ENCODE measurements around the gene USP28. TPM values are rescaled to one million over a fixed set of nuclear protein-coding genes. Genes with fewer than 3 reads are reported as not detected.
"Not testable (repeated sequence)": the region's sequence is repeated elsewhere in the genome, so short reads cannot be mapped to it uniquely, and the experiment has no call there.

The USP28 gene, protein sequence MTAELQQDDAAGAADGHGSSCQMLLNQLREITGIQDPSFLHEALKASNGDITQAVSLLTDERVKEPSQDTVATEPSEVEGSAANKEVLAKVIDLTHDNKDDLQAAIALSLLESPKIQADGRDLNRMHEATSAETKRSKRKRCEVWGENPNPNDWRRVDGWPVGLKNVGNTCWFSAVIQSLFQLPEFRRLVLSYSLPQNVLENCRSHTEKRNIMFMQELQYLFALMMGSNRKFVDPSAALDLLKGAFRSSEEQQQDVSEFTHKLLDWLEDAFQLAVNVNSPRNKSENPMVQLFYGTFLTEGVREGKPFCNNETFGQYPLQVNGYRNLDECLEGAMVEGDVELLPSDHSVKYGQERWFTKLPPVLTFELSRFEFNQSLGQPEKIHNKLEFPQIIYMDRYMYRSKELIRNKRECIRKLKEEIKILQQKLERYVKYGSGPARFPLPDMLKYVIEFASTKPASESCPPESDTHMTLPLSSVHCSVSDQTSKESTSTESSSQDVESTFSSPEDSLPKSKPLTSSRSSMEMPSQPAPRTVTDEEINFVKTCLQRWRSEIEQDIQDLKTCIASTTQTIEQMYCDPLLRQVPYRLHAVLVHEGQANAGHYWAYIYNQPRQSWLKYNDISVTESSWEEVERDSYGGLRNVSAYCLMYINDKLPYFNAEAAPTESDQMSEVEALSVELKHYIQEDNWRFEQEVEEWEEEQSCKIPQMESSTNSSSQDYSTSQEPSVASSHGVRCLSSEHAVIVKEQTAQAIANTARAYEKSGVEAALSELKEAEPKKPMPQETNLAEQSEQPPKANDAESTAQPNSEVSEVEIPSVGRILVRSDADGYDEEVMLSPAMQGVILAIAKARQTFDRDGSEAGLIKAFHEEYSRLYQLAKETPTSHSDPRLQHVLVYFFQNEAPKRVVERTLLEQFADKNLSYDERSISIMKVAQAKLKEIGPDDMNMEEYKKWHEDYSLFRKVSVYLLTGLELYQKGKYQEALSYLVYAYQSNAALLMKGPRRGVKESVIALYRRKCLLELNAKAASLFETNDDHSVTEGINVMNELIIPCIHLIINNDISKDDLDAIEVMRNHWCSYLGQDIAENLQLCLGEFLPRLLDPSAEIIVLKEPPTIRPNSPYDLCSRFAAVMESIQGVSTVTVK
- total RNA-seq (2014; rRNA removed; shearing (Covaris generic)) = 43.2 and 49.9 TPM in 2 replicates

DNA sequence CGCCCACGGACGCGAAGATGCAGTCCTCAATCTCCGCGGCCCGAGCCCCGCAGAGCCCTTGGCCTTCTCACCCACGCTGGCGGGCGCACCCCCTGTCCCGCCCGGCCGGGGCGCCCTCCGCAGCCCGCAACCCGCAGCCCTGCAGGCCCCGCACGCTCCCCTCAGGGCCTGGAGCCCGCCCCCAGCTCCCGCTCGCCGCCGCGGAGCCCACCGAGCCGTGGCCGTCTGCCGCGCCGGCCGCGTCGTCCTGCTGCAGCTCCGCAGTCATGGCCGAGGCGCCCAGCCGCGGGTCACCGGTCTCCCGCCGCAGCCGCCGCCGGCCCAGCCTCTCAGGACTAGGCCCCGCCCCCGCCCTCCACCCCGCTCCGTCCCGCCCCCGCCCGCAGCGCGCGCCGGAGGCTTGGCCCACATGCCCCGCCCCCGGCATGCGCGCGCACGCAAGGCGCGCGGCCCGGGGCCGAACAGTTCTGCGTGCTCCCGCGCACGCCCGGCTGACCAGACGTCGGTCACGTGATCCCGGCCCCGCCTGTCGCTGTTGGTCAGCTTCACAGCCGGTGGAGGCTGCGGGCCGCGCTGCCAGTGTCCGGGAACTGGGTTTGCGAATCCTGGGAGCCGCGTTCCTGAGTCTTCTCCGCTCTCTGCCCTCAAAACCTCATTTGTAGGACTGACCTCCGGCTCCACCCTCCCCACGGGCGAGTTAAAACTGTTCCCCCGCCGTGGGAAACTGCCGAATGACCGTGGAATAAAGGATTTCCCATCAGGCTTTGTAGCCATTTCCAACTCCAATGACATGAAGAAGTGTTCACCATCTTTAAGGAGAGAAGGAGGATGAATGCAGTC, at the start of gene USP28:
Gene USP28 (minus strand): TSS at position 339 of the 840 bp plus-strand sequence. CDS start 71 bp downstream, at position 268.
- Histone ChIP-seq H3K9me3 (replicated peaks) (no peaks in the 10 kb centered on the region), H3K4me3 (peak within 1 kb of the TSS; percentile 70), H3K27me3 (no peaks in the 10 kb centered on the region), H3K36me3 (no peaks in the 10 kb centered on the region), H3K4me1 (peaks cover 5% of the 10 kb centered on the region), H3K27ac (peak within 1 kb of the TSS; percentile 95)
- peak; percentile 93 to 94 for DNase-seq

DNA sequence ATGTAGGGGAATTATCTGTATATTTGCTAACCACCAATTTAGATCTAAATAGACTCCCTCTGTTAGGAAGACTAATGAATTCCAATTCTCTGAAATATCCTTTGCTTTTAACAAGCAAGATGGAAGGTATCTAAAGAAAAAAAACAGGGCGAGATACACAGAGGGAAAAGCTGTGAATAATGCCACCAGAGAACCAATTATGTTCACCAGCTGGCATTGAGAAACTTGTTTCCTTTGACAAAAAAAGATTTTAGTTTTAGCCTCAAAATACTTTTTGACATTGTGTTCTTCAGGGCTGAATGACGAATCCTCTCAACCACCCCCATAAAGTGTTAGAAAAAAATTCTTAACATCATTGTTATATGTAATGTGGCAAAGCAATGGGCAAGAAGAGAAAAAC, 48.2 kb upstream of the USP28 start:
- no peak overlapping the region for H3K4me3 ChIP-seq
- H3K27ac ChIP-seq = no peak overlapping the region

DNA sequence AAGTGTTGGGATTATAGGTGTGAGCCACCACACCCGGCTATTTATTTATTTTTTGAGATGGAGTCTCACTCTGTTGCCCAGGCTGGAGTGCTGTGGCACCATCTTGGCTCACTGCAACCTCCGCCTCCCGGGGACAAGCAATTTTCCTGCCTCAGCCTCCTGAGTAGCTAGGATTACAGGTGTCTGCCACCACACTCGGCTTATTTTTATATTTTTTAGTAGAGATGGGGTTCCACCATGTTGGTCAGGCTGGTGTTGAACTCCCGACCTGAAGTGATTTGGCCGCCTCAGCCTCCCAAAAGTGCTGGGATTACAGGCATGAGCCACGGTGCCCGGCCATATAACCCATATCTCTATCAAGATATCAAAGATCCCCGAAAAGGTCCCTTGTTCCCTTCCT, 36.1 kb upstream of the USP28 start:
- H3K9me3 ChIP-seq (replicated peaks); H3K27ac ChIP-seq; H3K4me1 ChIP-seq; H3K36me3 ChIP-seq; H3K4me3 ChIP-seq; H3K27me3 ChIP-seq; DNase-seq: not testable (repeated sequence)

More for the DNA sequence above, 48.2 kb upstream of the USP28 start:
- Histone ChIP-seq H3K9me3 (replicated peaks) (no peaks in the 10 kb centered on the region), H3K27me3 (no peaks in the 10 kb centered on the region), H3K4me1 (no peaks in the 10 kb centered on the region), H3K36me3 (no peaks in the 10 kb centered on the region)
- no peak for DNase-seq

DNA sequence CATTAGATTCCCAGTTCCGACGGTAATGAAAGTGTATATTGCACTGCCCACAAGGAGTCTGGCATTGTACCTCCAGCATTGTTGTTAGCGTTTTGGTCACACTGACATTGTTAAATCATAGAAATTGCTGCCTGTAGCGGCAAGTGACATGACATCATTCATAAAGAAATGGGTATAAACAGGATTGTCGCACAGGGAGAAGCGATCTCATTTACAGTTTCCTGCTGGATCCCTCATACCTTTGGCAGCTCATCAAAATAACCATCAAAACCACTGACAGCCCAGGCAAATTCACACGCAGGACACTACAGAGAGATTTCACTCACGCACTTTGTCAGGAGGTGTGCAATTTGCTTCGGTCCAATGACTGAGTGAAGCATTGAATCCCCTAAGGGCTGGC, 32.7 kb upstream of the USP28 start:
- Histone ChIP-seq H3K27ac (no peak overlapping the region), H3K4me1 (no peaks in the 10 kb centered on the region), H3K4me3 (no peak overlapping the region), H3K27me3 (no peaks in the 10 kb centered on the region), H3K36me3 (no peaks in the 10 kb centered on the region), H3K9me3 (replicated peaks) (no peaks in the 10 kb centered on the region)
- DNase-seq = no peak

DNA sequence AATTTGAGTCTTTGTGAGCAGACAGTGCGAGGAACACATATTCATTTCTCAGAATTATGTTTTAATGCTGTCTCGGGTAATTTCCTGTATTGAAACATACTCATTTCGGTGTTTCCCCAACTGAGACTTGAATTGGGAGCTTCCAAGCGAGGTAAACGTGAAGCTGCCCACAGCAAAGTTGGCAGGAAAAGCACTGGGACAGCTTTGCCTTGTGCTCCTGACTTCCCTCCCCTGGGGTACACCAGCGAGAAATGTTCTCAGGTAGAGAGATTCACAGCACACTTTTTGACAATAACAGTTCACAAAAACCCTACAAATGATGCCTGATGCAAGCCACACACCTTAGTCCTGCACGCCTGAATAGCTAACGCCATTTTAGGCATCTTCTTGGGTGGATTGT, 32.3 kb upstream of the USP28 start:
- H3K4me3 ChIP-seq = no peak overlapping the region
- no peaks in the 10 kb centered on the region for H3K27me3 ChIP-seq
- H3K4me1 ChIP-seq = no peaks in the 10 kb centered on the region
- no peaks in the 10 kb centered on the region for H3K9me3 ChIP-seq (replicated peaks)
- DNase-seq = no peak
- H3K36me3 ChIP-seq = no peaks in the 10 kb centered on the region
- H3K27ac ChIP-seq = no peak overlapping the region

DNA sequence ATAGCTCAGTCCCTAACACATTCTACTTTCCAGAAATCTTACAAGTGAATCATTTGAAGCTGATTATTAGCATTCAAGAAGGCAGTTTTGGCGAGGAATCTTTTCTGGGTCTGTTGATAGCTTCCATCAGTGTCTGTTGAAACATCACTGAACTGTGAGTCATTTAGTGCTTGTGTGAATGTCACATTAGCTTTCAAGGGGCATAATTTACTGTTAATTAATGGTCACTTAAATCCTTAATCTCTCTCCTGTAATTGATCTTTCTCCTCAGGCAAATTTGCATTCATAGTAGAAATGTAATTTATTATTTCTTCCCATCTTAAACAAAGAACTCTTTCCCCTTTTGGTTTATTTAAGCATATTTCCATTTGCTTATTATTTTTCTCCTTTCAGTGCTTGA, 31.8 kb upstream of the USP28 start:
- Histone ChIP-seq H3K4me3 (no peak overlapping the region), H3K27ac (no peak overlapping the region), H3K27me3 (no peaks in the 10 kb centered on the region), H3K36me3 (no peaks in the 10 kb centered on the region), H3K4me1 (no peaks in the 10 kb centered on the region), H3K9me3 (replicated peaks) (no peaks in the 10 kb centered on the region)
- no peak for DNase-seq

DNA sequence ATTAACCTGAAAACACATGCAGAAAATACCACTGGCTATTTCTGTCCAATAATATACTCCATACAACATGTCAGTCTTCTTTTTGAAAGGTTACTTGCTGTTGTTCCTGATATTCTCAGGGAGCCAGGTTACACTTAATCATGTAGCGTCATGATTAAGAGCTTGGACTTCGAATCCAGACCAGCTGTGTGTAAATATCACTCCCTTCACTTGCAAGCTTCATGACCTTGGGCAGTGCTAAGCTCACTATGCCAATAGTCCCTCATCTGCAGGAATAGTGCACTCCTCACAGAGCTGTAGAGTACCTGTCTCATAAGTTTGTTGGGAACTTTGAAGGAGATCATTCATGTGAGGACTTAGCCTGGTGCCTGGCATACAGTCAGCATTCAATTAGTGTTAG, 31.1 kb upstream of the USP28 start:
- H3K27me3 ChIP-seq = no peaks in the 10 kb centered on the region

DNA sequence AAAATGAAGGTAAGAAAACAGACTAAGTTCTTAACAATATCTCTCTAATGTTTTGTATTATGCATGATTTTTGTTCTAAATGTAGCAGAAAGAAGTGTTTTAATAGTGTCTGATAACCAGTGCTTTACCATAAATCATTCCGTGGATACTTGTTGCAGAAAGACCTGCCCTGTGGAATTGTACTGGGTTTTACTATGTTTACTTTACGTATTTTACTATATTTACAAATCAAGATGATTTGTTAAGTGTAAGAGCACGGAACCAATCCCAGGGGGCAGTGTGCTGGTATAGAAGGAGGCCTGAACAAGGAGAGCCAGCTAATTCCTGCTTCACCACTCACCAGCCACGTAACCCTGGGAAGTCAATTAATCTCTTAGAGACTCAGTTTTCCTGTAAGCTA, 30.7 kb upstream of the USP28 start:
- no peak for DNase-seq
- Histone ChIP-seq H3K4me3 (no peak overlapping the region), H3K27ac (no peak overlapping the region)

More for the DNA sequence above, 31.1 kb upstream of the USP28 start:
- no peak for DNase-seq
- no peak overlapping the region for H3K27ac ChIP-seq
- H3K9me3 ChIP-seq (replicated peaks) = no peaks in the 10 kb centered on the region
- no peaks in the 10 kb centered on the region for H3K36me3 ChIP-seq
- H3K4me1 ChIP-seq = no peaks in the 10 kb centered on the region
- no peak overlapping the region for H3K4me3 ChIP-seq

DNA sequence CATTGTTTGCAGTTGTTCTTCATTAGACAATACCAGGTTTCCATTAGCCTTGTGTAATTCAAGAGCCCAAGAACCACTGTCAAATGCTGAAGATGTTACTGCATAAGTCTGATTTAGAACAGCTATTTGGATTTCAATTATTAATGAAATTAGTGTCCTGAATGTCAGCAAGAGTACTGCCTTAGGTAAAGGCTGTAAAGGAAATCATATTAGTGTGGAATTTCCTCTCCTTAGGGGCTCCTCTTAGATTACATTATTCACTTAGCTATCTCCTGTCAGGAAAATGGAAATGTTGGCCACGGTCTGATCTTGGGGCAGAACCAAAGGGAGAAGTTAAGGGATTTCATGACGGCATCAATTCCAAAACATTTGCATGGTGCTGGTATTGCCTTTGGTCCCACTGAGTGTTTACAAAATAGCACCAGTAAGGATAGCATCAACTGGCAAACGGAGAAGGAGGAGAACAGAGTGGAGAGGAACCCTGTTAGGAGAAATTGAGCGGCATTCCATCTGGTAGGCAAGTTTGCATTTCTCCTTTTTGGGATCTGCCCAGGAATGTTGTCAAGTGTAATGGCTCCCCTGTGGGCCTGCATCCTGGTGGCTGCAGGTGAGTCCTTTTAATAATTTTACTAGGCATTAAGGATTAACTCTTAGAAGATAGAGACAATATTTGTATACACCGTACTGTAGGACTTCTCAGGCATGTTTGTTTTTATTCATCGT, 29.2 kb upstream of the USP28 start, which contains the start of gene HTR3B:
Gene HTR3B (plus strand): TSS at position 418 of the 723 bp plus-strand sequence. CDS start 138 bp downstream, at position 556.
- Histone ChIP-seq H3K27me3 (no peaks in the 10 kb centered on the region), H3K4me3 (no peak within 1 kb of the TSS), H3K4me1 (no peaks in the 10 kb centered on the region), H3K9me3 (replicated peaks) (no peaks in the 10 kb centered on the region), H3K36me3 (no peaks in the 10 kb centered on the region), H3K27ac (no peak within 1 kb of the TSS)
- DNase-seq = no peak

More for the DNA sequence above, 30.7 kb upstream of the USP28 start:
- Histone ChIP-seq H3K36me3 (no peaks in the 10 kb centered on the region), H3K9me3 (replicated peaks) (no peaks in the 10 kb centered on the region), H3K4me1 (no peaks in the 10 kb centered on the region), H3K27me3 (no peaks in the 10 kb centered on the region)

DNA sequence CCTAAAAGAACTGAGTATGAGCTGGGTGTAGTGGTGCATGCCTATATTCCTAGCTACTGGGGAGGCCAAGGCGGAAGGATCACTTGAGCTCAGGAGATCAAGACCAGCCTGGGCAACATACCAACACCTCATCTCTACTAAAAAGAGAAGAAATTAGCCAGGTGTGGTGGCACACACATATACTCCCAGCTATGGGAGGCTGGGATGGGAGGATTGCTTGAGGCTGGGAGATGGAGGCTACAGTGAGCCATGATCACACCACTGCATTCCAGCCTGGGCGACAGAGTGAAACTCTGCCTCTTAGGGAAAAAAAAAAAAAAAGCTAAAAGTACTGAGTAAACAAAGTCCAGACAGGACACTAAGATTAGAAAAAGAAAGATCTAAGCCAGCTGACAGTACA, 25.8 kb upstream of the USP28 start:
- Histone ChIP-seq H3K9me3 (replicated peaks) (no peaks in the 10 kb centered on the region), H3K4me1 (no peaks in the 10 kb centered on the region), H3K4me3 (no peak overlapping the region), H3K36me3 (no peaks in the 10 kb centered on the region), H3K27ac (no peak overlapping the region), H3K27me3 (no peaks in the 10 kb centered on the region)
- no peak for DNase-seq

DNA sequence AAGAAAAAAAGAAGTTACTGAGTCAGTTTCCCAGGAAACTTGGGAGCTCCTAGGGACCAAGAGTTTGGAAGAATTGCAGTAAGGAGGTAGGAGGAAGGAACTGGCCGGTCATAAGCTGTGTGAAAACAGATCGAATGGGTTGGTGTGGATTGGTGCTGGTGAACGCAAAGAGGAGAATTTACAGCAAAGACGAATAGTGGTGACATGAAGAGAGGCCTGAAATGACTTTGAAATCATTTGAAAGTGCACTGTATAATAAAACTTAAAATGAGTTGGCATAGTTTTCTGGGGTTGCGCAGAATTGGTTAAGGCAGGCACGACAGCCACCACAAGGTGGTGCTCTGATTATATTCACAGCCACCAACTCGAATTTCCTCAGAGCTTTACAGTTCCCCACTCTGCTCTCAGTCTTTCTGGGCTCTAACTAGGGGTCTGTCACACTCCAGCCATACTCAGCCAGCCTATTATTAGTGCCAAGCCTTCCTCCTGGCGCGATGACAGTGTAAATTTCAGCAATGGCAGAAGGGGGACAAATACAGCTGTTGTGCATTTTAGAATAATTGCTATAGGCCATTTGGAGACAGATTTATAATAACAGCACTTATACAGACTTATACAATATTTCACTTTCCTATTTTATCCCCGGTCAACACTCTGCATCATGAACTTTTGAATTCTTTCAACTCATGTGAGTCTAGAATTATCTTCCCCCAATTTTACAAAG, 20.9 kb upstream of the USP28 start:
- no peak overlapping the region for H3K27ac ChIP-seq
- no peaks in the 10 kb centered on the region for H3K27me3 ChIP-seq
- no peak overlapping the region for H3K4me3 ChIP-seq
- DNase-seq = peak in 1 of 2 experiments; percentile 51
- 0 out of 2 replicates have a peak, but pooled peaks cover 2% of the 10 kb centered on the region for H3K4me1 ChIP-seq
- no peaks in the 10 kb centered on the region for H3K36me3 ChIP-seq
- no peaks in the 10 kb centered on the region for H3K9me3 ChIP-seq (replicated peaks)

DNA sequence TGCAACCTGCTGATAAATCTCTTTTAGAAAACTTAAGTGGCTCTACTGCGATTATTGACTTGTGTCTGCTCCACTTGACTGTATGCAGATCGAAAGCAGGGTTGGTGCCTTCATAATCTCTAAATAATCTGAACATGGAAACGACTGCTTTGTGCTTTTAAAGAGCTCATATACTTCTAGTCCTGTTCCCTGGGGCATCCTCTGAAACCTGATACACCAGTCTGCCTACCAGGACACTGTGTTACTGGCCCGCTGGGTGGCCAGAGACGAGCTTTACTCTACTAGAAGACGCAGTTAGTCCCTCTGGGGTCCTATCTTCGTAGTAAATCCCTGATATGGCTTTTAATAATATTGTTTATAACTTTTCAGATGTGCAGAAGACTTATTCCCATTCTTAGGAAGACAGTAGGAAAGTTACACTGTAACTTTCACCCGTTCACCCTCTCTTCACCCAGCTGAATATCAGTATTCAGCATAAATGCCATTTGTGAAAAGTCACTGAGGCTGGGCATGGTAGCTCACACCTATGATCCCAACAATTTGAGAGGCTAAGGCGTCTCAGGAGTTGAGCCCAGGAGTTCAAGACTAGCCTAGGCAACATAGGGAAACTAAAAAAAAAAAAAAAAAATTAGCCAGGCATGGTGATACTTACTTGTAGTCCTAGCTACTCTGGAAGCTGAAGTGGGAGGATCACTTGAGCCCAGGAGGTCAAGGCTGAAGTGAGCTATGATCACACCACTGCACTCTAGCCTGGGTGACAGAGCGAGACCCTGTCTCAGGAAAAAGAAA, 20.2 kb upstream of the USP28 start:
- H3K27ac ChIP-seq = no peak overlapping the region
- no peaks in the 10 kb centered on the region for H3K27me3 ChIP-seq
- peak; percentile 31 to 54 for DNase-seq
- H3K4me1 ChIP-seq = 0 out of 2 replicates have a peak, but pooled peaks cover 2% of the 10 kb centered on the region
- H3K4me3 ChIP-seq = no peak overlapping the region
- no peaks in the 10 kb centered on the region for H3K36me3 ChIP-seq
- no peaks in the 10 kb centered on the region for H3K9me3 ChIP-seq (replicated peaks)

All from SJCRH30 (cell line).